ENCODE results near the gene SLC24A3. TPM values are rescaled to one million over a fixed set of nuclear protein-coding genes. Genes with fewer than 3 reads are reported as not detected.

Gene SLC24A3
- total and polyA plus RNA-seq, 12 donors, result 0.21 to 2.6 (median 0.84) TPM

DNA sequence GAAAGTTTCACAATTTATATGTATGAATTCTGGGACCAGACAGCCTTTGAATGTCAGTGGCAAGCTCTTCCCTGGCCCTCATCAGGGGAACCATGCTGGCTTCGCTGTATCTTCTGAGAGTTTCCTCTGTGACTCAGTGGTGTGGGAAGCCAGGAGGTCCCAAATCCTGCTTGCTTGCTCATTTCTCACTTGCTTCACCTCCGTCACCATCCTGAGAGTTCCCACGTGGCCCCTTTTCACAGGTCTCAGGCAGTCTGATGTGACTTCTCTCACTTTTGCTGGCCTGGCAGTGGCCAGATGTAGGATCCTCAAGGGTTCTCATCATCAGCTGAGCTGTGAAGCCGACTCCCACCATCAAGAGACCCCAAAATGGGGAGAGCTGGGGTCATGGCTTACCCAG is 517.2 kb downstream of the SLC24A3 start:
- H3K36me3 ChIP-seq, result no peaks in the 10 kb centered on the region

DNA sequence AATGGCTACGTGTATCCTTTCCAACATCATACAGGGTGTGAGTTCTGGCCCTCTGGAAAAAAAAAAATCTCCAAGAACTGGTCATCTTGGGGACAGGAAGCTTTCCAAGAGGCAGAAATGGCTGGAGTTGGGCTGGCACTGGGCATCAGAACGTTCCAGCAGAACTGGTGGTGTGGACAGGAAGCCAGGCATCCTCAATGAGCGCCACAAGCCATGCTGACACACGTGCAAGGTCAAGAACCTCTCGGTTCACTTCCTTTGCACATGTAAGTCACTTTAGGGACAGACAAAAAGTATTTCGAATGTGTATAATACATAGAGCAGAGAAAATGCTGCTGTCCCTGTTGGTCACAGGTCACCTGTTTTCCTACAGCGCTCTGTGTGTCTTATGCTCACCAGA is 518.3 kb downstream of the SLC24A3 start:
- intact Hi-C loops (cut with DNase I), result loop anchor here in 1 of 10 donors (5.0 kb wide), 1 partner anchor 33 kb away; no protein-coding TSS in a partner anchor

More for the DNA sequence above, 517.2 kb downstream of the SLC24A3 start:
- no peaks in the 10 kb centered on the region for H3K9me3 ChIP-seq
- H3K4me3 ChIP-seq, result no peak overlapping the region
- no peak overlapping the region for H3K27ac ChIP-seq
- peaks cover 3 to 13% (median 4%) of the 10 kb centered on the region in 9 donors for H3K4me1 ChIP-seq
- DNase-seq (no peak), ATAC-seq (no peak)
- no peaks in the 10 kb centered on the region for H3K27me3 ChIP-seq
- 91 to 92% methylated on average over 4 of the region's 4 CpGs for WGBS, 2 donors
- intact Hi-C loops (cut with DNase I), result loop anchor here in 1 of 10 donors (5.0 kb wide), 1 partner anchor 32 kb away; no protein-coding TSS in a partner anchor
- TF ChIP-seq, protein P1, sequence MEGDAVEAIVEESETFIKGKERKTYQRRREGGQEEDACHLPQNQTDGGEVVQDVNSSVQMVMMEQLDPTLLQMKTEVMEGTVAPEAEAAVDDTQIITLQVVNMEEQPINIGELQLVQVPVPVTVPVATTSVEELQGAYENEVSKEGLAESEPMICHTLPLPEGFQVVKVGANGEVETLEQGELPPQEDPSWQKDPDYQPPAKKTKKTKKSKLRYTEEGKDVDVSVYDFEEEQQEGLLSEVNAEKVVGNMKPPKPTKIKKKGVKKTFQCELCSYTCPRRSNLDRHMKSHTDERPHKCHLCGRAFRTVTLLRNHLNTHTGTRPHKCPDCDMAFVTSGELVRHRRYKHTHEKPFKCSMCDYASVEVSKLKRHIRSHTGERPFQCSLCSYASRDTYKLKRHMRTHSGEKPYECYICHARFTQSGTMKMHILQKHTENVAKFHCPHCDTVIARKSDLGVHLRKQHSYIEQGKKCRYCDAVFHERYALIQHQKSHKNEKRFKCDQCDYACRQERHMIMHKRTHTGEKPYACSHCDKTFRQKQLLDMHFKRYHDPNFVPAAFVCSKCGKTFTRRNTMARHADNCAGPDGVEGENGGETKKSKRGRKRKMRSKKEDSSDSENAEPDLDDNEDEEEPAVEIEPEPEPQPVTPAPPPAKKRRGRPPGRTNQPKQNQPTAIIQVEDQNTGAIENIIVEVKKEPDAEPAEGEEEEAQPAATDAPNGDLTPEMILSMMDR (IDR thresholded peaks at IDR 0.05), result no peak

DNA sequence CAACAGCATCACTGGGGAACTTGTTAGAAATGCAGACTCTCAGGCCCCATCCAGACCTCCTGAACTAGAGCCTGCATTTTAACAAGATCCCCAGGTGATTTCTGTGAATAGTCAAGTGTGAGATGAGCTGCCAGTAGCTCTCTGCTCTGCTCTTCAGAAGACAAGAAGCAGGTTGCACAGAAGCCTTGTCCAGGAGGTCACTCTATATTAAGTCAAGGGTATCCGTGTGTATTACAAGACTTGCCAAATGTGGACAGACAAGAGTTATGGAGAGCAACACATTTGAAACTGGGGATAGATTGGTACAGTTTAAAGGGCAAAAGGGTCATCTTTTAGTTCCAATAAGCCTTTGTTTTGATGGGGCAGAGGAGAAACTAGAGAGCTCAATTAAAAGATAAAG is 522.4 kb downstream of the SLC24A3 start:
- peak overlapping the region in 9 of 10 donors; percentile 5 to 86 (median 69) for H3K27ac ChIP-seq

More for the DNA sequence above, 518.3 kb downstream of the SLC24A3 start:
- no peak for ATAC-seq
- Histone ChIP-seq H3K4me1 (peaks cover 8 to 23% (median 15%) of the 10 kb centered on the region in 9 donors), H3K9me3 (no peaks in the 10 kb centered on the region), H3K27me3 (no peaks in the 10 kb centered on the region), H3K36me3 (no peaks in the 10 kb centered on the region), H3K4me3 (no peak overlapping the region), H3K27ac (no peak overlapping the region)
- no peak for DNase-seq
- TF ChIP-seq, protein P1 (IDR thresholded peaks at IDR 0.05), result no peak
- WGBS, 2 donors, result 64 to 72% methylated on average over 7 of the region's 7 CpGs

DNA sequence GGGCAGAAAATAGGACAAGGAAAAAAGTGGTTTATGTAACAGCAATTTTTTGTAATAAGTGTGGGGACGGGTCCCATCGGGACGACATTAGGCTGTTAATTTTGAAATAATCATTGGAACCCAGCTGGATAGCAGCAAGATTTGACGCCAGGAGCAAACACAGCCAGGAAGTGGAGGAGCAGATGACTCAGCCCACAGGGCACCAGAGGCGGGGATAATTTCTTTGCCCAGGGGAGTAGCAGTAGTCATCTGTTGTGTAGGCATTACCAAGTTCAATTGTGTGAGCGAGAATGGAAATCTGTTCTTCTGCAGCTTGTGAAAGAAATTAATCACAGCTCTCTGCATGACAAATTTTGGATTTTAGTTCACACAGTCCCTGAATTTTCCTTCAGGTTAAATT is 523.0 kb downstream of the SLC24A3 start:
- Histone ChIP-seq H3K4me3 (no peak overlapping the region), H3K36me3 (no peaks in the 10 kb centered on the region), H3K4me1 (peaks cover 8 to 33% (median 18%) of the 10 kb centered on the region in 9 donors), H3K27ac (peak overlapping the region in 9 of 10 donors; percentile 5 to 86 (median 69)), H3K9me3 (no peaks in the 10 kb centered on the region), H3K27me3 (no peaks in the 10 kb centered on the region)
- 18 to 28% methylated on average over 6 of the region's 6 CpGs for WGBS, 2 donors
- ATAC-seq (peak; percentile 85 to 99 (median 94)), DNase-seq (peak; percentile 65 to 77)
- TF ChIP-seq, protein P1 (IDR thresholded peaks at IDR 0.05), result no peak
- intact Hi-C loops (cut with DNase I), result loop anchor here in 1 of 10 donors (5.0 kb wide), 1 partner anchor 33 kb away; no protein-coding TSS in a partner anchor

More for the DNA sequence above, 522.4 kb downstream of the SLC24A3 start:
- DNase-seq, result no peak
- Histone ChIP-seq H3K27me3 (no peaks in the 10 kb centered on the region), H3K4me3 (no peak overlapping the region), H3K36me3 (no peaks in the 10 kb centered on the region), H3K9me3 (no peaks in the 10 kb centered on the region), H3K4me1 (peaks cover 8 to 33% (median 18%) of the 10 kb centered on the region in 9 donors)
- intact Hi-C loops (cut with DNase I), result loop anchor here in 2 of 10 donors (5.0 kb wide), 2 partner anchors 33 to 38 kb away; no protein-coding TSS in a partner anchor
- TF ChIP-seq, protein P1 (IDR thresholded peaks at IDR 0.05), result no peak
- peak; percentile 18 to 72 (median 51) for ATAC-seq
- WGBS, 2 donors, result 38 to 48% methylated on average over 1 of the region's 1 CpG
